HepG2 (cell line): ENCODE measurements around the gene POP7. TPM values are rescaled to one million over a fixed set of nuclear protein-coding genes. Genes with fewer than 3 reads are reported as not detected.
A peak's percentile ranks its signal among the peaks of the same experiment; 100 is the strongest.

ENCODE experiments used
- CREB3 ChIP-seq: sonication (generic); formaldehyde crosslinking; IDR thresholded peaks from 2 replicates; pipeline ENCODE4 v1.5.0; 2020; ENCODE audit warnings: missing genetic modification reagents
- GATAD2A ChIP-seq: IDR thresholded peaks from 2 replicates; pipeline ENCODE4 v1.6.1; 2016
- IKZF4 ChIP-seq: sonication (generic); formaldehyde crosslinking; IDR thresholded peaks from 2 replicates; pipeline ENCODE4 v1.5.1; 2020; ENCODE audit warnings: borderline replicate concordance, mild to moderate bottlenecking, low read depth, missing genetic modification reagents; ENCODE audit errors: not compliant biosample characterization
- NAIF1 ChIP-seq: sonication (generic); formaldehyde crosslinking; IDR thresholded peaks from 2 replicates; pipeline ENCODE4 v1.5.0; 2020; ENCODE audit warnings: mild to moderate bottlenecking, missing genetic modification reagents, borderline replicate concordance
- PHF20 ChIP-seq: sonication (generic); formaldehyde crosslinking; IDR thresholded peaks from 2 replicates; pipeline ENCODE4 v1.5.0; 2020; ENCODE audit warnings: mild to moderate bottlenecking, missing genetic modification reagents
- PRDM15 ChIP-seq: sonication (generic); formaldehyde crosslinking; IDR thresholded peaks from 2 replicates; pipeline ENCODE4 v1.4.0; 2020; ENCODE audit warnings: missing genetic modification reagents
- RARA ChIP-seq: IDR thresholded peaks from 2 replicates; pipeline ENCODE4 v1.6.1; 2016; ENCODE audit warnings: missing genetic modification reagents, missing compliant biosample characterization
- RXRA ChIP-seq: sonication (generic); formaldehyde crosslinking; IDR thresholded peaks from 2 replicates; pipeline ENCODE4 v1.5.1; 2020; ENCODE audit warnings: missing genetic modification reagents
- SAFB2 ChIP-seq: sonication (generic); formaldehyde crosslinking; IDR thresholded peaks from 2 replicates; pipeline ENCODE4 v1.5.1; 2020; ENCODE audit warnings: missing genetic modification reagents, low read depth, mild to moderate bottlenecking, borderline replicate concordance
- SYNCRIP ChIP-seq: fragments of 200-400 bp; formaldehyde crosslinking; IDR thresholded peaks from 2 replicates; pipeline ENCODE4 v1.6.1; 2018; ENCODE audit warnings: mild to moderate bottlenecking, low read depth, low read length; ENCODE audit not compliant: insufficient read depth
- TFDP2 ChIP-seq: sonication (generic); formaldehyde crosslinking; IDR thresholded peaks from 2 replicates; pipeline ENCODE4 v1.4.0; 2020; ENCODE audit warnings: missing genetic modification reagents
- THAP9 ChIP-seq: sonication (generic); formaldehyde crosslinking; IDR thresholded peaks from 2 replicates; pipeline ENCODE4; 2020; ENCODE audit warnings: missing genetic modification reagents, mild to moderate bottlenecking, borderline replicate concordance
- ZFP91 ChIP-seq: sonication (generic); formaldehyde crosslinking; IDR thresholded peaks from 2 replicates; pipeline ENCODE4 v1.9.0; 2022; ENCODE audit warnings: missing genetic modification reagents, mild to moderate bottlenecking, borderline replicate concordance
- ZNF574 ChIP-seq: sonication (generic); formaldehyde crosslinking; IDR thresholded peaks from 2 replicates; pipeline ENCODE4 v1.4.0; 2020; ENCODE audit warnings: missing genetic modification reagents
- polyA plus RNA-seq, 8 experiments: library from polyadenylated mRNA; depleted of rRNA in 3 of 8; stranded (reverse) in 7 of 8; unstranded in 1 of 8; fragments of >200 nt; fragmentation: Illumina TruSeq in 4 of 8; extraction: Trizol in 4 of 8; gene quantifications; 2 replicates each; pipeline versions ENCODE4 v1.2.1 to v1.2.3, GENCODE V29; 2011 to 2016; ENCODE audit warnings: low read depth in 4 of 8, missing spikeins in 1 of 8, mixed read lengths in 1 of 8; ENCODE audit not compliant: insufficient read depth in 1 of 8
- total RNA-seq, 5 experiments: library from RNA; depleted of rRNA; stranded (reverse); fragments of >200 nt; fragmentation: Illumina TruSeq; extraction: Trizol; gene quantifications; 2 replicates each; pipeline ENCODE4 v1.2.3, GENCODE V29; 2016; ENCODE audit warnings: low read depth in 1 of 5

POP7 gene
- total and polyA plus RNA-seq, 2 of the 13 experiments (the other 11 are each of a cell fraction or from before 2014, with no cell fraction given), result 63.9 to 91.1 TPM

- TF ChIP-seq PRDM15 (CRISPR knock-in tag), result peak; percentile 57
- 0 out of 2 replicates have a peak, but pooled peaks have one; percentile 8 for TF ChIP-seq PHF20 (CRISPR knock-in tag)
- peak; percentile 65; the same call in 1 of the 2 replicates for TF ChIP-seq CREB3 (CRISPR knock-in tag)
- peak; percentile 47; the same call in 1 of the 2 replicates for TF ChIP-seq ZNF574 (CRISPR knock-in tag)
- TF ChIP-seq RXRA, result peak; percentile 48; the same call in 1 of the 2 replicates
- TF ChIP-seq SYNCRIP, result no peak
- TF ChIP-seq IKZF4 (CRISPR knock-in tag), result no peak
- TF ChIP-seq SAFB2 (CRISPR knock-in tag), result peak; percentile 57; the same call in 1 of the 2 replicates
- peak; percentile 60 for TF ChIP-seq RARA (CRISPR knock-in tag)
- TF ChIP-seq TFDP2 (CRISPR knock-in tag), result peak; percentile 54; the same call in 1 of the 2 replicates
- peak; percentile 17; the same call in 1 of the 2 replicates for TF ChIP-seq THAP9
- TF ChIP-seq NAIF1, result no peak
- no peak; the same call in 1 of the 2 replicates for TF ChIP-seq ZFP91 (CRISPR knock-in tag)
- peak; percentile 57; the same call in 1 of the 2 replicates for TF ChIP-seq GATAD2A
Observed at GRCh38 chr7:100706672-100707311, 871 bp downstream of the POP7 start (continued).
